GM18505 (cell line): Measurements from ENCODE around the gene PRRX1.

ENCODE experiments used
- ATAC-seq: cut with Tn5 transposase; IDR thresholded peaks from one replicate; pipeline ENCODE4 v1.9.1; 2021; ENCODE audit not compliant: unreplicated experiment
- POLR2A ChIP-seq: IDR thresholded peaks from 4 replicates; pipeline ENCODE4 v1.6.1; 2011; ENCODE audit warnings: borderline replicate concordance; ENCODE audit not compliant: insufficient read depth, insufficient read length; ENCODE audit errors: extremely low read depth

PRRX1 gene

DNA sequence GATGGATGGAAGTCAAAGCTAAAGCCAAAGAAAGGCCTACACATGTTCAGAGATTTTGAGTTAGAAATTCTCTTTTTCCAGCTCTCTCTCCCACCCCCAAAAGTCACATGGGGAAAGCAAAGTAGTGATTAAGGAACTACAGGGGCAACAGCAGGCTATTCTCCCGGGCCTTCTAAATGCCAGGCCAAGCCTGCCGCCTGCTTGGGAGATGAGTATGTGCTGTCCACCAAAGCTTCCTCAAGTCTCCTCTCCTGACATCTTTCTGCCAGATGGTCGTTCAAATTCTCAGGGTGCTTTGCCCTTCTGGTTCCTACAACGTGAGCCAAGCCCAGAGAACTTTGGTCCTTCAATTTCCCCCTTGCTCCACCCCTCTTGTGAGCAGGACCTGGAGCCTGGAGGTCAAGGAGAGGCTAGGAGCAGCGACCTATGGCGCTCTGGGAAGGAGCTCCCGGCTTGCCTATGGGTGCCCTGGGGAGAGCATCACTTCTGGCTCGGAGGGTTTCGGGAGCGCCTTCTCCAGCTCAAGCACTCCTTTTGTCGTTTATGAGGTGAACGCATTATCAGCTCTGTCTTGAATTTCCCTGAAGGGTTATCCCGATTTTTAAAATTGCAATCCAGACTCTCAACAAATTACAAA lies 4.4 kb upstream of the PRRX1 start:
- no peak for ATAC-seq
- TF ChIP-seq POLR2A = no peak

DNA sequence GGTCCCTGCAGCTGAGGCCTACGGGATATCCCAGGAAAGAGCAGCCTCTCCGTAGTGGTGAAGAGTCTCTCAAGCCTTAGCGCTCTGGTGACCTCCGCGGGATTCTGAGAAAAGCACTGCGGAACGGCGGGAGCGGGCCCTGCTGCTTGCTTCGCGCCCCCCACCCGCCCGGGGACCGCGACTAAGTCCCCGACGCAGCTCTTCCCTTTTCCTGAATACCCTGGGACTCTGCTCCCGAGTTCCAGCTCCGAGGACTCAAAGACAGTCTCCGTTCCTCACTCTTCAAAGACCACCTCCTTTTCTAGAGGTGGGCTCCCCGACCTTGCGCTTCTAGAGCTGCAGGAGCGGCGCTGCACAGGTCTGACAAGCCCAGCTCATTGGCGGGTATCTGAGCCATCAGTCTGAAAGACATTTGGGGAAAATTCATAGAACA lies 3.6 kb upstream of the PRRX1 start:
- no peak for TF ChIP-seq POLR2A
- ATAC-seq = no peak

DNA sequence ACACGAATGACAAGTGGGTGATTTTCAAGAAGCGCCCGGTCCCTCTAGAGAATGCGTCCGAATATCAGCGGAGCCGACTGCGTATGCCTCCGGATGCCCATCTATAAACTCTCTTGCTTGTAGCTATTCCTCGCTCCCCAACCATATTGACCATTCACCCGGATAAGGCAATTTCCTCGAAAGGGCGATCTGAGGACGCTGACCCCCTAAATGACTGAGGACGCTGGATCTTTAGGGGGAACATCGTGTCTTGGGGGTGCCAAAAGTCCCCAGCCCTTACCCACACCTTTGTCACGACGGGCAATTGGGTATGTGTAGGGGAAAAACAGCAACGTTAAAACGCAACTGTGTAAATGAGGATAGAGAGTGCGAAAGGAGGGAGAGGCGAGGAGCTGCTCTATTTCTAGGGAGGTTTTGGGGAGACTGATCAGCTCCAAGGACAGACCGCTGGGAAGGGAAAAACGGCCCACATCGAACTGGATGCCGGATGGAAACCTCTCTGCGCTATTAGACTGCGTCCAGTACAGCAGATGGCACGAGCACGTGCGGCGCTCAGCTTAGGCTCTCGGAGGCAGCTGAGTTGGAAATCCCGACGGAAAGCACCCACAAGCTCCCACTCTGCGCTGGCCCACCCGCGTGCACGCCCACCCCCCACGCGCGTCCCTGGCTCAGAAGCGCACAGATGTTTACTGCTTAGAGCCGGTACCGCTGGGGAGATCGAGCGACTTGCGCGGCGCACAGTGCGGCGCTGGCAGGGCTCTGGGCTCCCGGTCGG lies 2.9 kb upstream of the PRRX1 start:
- TF ChIP-seq POLR2A = no peak
- no peak for ATAC-seq

DNA sequence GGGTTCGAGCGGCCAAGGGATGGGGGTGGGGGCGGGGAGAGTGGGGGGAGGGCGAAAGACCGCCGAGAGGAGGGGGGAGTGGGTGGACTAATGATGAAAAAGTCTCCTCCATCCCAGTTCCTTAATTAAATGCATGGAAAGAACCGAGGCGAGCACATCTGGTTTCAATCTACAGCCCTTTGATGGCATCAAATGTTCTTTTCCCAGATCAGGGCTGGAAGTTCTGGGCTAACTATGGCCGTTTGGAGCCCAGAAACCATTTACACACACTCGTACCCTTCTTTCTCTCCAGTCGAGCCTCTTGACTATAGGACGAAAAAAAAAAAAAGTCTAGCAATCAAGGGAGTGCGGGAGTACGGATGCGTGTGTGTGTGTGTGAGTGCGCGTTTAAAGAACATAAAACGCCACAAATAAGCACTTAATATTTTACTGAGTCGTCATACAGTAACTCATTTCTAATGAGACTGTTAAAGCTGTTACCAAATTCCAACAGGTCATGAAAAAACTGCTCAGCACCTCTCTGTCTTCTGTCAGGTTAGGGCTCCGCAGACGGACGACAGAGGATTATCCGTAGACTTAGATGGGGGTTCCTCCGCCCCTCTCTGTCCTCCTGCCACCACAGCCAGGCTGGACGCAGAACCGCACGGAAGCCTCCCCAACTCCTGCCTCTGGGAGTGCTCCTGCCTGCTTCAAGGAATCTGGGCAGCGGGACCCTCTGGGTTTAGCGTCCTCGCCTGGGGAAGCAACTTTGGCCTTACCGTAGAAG lies 2.1 kb upstream of the PRRX1 start:
- no peak for TF ChIP-seq POLR2A
- ATAC-seq = no peak

DNA sequence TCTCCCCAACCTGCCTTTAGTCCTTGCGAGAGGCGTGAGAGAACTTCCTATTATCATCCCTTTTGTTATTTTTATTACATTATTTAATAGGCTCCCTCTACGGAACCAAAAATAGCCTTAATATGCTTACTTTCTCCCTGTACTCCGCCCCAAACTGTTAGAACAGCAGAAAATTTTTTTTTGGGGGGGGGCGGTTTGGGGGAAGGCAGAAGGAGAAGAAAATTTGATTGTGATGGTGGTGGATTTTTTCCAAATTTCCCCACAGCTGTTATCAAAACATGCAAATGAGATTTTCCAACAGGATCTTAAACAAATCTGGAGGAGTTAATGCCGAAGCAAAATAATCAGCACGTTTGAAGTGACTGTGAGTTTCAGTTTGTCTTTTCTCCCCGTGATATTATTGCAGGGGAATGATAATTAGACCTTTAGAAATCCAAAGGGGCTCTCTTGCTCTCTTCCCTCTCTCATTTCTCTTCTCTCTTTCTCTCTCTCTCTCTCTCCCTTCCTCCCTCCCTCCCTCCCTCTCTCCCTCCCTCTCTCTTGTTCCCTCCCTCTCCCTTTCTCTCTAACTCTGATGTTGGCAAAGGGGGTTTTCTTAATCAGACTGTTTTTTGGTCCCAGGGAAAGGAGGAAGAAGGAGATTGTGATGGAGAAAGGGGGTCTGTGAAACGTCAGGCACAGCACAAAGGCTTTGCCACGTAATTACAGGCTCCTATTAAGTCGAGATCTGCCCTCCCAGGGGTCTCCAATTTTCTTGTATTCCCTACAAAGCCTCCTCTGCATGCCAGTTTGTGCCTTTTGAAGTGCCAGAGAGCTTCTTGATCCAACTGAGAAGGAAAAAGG lies 1.1 kb upstream of the PRRX1 start:
- no peak for ATAC-seq
- no peak for TF ChIP-seq POLR2A

DNA sequence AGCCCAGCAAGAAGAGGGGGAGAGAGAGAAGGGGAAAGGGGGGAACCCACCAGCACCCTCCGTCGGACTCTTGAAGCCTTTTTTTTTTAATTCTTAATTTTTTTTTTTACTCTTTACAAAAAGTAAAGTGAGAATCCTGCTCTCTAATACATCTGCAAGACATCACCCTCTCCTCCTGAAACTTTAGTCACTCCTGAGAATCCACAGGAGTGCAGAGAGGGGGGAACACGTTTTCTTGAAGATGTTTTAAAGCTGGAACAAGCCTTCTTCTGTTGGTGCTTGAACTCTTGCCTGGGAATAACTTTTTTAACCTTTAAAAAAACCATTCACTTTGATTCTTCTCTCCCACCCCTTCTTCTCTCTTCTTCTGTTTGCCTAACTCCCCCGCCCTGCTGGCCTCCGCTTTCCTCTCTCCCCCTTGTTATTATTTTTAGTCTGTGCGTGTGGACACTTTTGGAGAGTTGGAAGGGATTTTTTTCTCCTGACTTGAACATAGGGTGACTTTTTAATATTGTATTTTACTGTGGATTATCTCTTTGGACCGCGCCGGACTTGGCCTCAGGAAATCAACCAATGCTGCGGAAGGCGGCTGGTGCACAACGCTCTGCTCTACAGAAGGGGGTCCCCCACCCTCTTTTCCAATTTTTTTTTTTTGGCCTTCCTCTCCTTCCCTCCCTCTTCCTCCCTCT lies 383 bp upstream of the PRRX1 start:
- ATAC-seq = no peak
- TF ChIP-seq POLR2A = no peak

DNA sequence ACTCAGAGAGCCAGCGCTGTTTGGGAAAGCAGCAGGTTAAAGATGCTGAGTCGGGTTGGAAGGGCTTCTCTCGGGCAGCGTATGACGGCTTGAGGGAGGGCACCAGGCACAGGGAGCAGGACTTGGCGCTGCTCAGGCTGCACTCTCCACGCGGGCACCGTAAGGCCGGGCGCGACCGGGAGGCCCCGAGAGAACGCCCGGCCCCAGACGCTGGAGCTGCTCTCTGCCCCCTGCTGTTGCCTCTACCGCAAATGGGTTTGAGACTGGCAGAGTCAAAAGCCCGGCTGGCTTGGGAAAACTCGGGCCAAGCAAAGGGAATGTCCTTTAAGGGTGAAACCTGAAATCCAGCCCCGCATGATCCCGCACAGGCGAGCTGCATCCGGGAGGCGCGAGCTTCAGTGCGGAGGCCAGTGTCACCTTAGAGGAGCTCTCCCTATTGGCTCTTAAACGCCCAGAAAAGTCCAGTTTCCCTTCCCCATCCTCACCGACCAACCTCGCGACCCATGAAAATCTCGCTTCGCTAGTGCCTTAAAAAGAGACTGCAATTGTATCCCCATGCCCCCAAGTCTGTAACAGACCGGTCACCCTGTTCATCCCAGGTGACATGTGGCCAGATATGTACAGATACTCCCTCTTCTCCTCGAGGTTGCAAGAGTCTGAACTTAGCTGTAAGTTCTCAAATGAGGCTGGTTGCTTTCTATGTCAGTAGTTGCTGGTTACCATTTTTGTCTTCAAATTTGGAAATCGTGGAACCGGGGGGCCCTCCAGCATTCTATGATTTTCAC lies 1.1 kb downstream of the PRRX1 start:
- no peak for TF ChIP-seq POLR2A
- ATAC-seq = no peak

DNA sequence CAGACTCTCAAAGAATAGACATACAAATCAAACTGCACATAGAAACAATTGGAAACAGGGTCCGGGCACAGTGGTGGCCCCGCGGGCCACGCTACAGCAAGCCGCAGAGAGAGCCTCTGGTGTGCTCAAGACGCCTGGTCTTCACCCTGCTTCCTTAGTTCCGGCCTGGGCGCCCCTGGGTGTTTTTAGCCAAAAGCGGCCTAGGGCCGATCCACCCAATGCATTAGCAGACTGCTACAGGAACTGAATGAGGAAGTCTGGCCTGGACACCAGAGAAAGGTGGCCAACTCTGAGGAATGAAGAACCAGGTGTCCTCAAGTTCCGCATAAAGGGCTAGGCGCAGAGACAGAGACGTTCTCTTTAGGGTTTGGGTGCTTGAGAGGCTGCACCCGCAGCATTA lies 1.7 kb downstream of the PRRX1 start:
- TF ChIP-seq POLR2A = no peak
- ATAC-seq = no peak

DNA sequence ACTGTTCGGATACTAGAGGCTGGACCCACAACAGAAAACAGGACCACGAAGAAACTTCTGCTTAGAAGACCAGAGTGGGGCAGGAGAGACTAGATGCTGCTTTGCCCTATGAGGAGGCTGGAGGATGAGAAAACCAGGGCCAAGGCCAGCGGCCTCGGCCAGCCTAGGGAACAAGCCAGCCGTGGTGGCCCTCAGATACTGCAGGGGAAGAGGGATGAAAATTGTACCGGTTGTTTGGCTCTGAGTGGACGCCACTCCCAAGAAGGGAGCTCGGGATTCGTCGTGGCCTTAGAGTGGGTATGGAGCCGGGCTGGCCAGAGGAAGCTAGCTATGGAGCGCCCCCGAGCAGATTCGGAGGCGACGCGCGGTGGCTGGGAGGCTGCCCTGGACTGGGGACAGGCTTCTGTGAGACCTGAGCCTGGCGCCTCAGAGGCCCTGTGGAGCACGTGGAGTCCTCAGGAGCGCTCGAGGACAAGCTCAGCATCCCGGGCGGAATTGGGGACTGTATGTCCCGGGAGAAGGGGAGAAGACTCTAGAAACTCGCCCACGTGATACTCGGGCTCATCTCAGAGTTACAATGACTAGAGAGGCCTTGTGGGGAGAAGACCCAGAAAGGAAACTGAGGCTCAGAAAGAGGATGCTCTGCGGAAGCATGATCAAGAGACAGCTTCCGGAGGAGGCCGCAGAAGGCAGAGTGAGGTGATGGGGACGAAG lies 2.8 kb downstream of the PRRX1 start:
- ATAC-seq = no peak

DNA sequence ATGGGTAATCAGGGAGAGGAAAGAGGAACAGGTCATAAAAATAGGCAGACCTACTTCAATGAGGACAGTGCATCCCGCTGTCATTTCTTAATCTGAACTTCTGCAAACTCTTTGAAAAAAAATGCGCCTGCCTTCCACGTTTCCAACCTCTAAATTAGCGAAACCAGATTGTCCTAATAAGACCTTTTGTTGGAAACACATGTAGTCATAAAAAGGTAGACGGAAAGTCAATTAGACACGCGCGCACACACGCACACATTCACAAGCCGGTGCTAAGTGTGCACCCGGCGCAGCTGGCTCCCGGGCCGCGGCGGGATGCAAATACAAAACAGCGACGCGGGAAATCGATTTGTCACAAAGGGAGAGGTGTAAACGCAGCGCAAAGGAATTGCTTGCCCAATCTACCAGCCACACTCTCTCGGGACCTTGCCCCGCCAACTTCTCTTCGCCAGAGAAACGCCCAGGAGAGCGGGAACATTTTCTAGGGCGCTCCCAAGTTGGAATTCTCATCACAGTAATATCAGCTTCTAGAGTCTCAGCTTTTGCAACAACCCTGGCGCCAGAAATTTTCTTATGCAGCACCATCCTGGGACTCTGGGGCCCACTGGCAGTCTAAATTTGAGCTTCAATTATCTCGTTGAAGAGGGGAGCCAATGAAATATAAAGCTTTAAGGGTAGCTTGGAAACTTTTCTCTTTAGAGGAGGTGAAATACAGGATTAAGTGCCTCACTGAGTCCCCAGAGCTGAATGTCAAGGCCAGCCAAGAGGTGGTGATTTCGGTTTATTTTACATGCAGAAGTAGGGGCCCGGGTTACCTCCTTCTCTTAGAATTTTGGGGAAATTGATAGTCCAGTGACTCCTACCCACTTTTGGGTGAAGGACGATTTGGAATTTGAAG lies 4.5 kb downstream of the PRRX1 start:
- no peak for TF ChIP-seq POLR2A

More for the DNA sequence above, 2.8 kb downstream of the PRRX1 start:
- no peak for TF ChIP-seq POLR2A

More for the DNA sequence above, 4.5 kb downstream of the PRRX1 start:
- no peak for ATAC-seq
